Neuronal stem cell (in vitro differentiated cells): ENCODE measurements around the gene IFNLR1.
A peak's percentile ranks its signal among the peaks of the same experiment; 100 is the strongest.

ENCODE experiments used
- DNase-seq: peaks from one replicate; pipeline ENCODE4 v3.0.0-alpha.2; 2013; ENCODE audit warnings: low spot score
- H2AFZ ChIP-seq: one replicate; pipeline ENCODE4 v1.6.1; 2013; ENCODE audit warnings: mild to moderate bottlenecking, low read length, inconsistent platforms
- H2AK5ac ChIP-seq: 2 replicates; pipeline ENCODE4 v1.6.1; 2013; ENCODE audit warnings: low read depth, mild to moderate bottlenecking, inconsistent platforms, low read length, moderate library complexity, mixed read lengths
- H2BK120ac ChIP-seq: 2 replicates; pipeline ENCODE4 v1.6.1; 2013; ENCODE audit warnings: low read depth, mild to moderate bottlenecking, inconsistent platforms, low read length, moderate library complexity, mixed read lengths
- H2BK12ac ChIP-seq: one replicate; pipeline ENCODE4 v1.6.1; 2013; ENCODE audit warnings: low read length, inconsistent platforms
- H2BK15ac ChIP-seq: 2 replicates; pipeline ENCODE4 v1.6.1; 2013; ENCODE audit warnings: mild to moderate bottlenecking, low read length, inconsistent platforms, mixed read lengths
- H2BK5ac ChIP-seq: one replicate; pipeline ENCODE4 v1.6.1; 2013; ENCODE audit warnings: inconsistent platforms, mild to moderate bottlenecking, low read length, moderate library complexity
- H3K14ac ChIP-seq: one replicate; pipeline ENCODE4 v1.6.1; 2013; ENCODE audit warnings: low read length, inconsistent platforms
- H3K18ac ChIP-seq: 2 replicates; pipeline ENCODE4 v1.6.1; 2013; ENCODE audit warnings: low read length, inconsistent platforms
- H3K23ac ChIP-seq: 2 replicates; pipeline ENCODE4 v1.6.1; 2013; ENCODE audit warnings: low read depth, mild to moderate bottlenecking, mixed read lengths, low read length, inconsistent platforms; ENCODE audit not compliant: poor library complexity
- H3K27ac ChIP-seq: replicated peaks from 3 replicates; pipeline ENCODE4 v1.5.1; 2013; ENCODE audit warnings: low read length, inconsistent platforms
- H3K27me3 ChIP-seq, 3 experiments: 2 replicates each; pipeline ENCODE4 v1.6.1; 2013; ENCODE audit warnings: low read length in 3 of 3, mild to moderate bottlenecking in 2 of 3, inconsistent platforms in 1 of 3, low read depth in 1 of 3, mixed read lengths in 1 of 3, moderate library complexity in 1 of 3; ENCODE audit not compliant: control insufficient read depth in 3 of 3, insufficient read depth in 3 of 3
- H3K36me3 ChIP-seq, 2 donors: replicated peaks in 1 of 2; 2 replicates each; pipeline ENCODE4 v1.6.1; 2013; ENCODE audit warnings: low read length in 2 of 2; ENCODE audit not compliant: control insufficient read depth in 2 of 2, insufficient read depth in 2 of 2
- H3K4ac ChIP-seq: 2 replicates; pipeline ENCODE4 v1.6.1; 2013; ENCODE audit warnings: inconsistent platforms, mild to moderate bottlenecking, low read length, moderate library complexity
- H3K4me1 ChIP-seq, 2 donors: 1 replicate in 1 of 2; 2 replicates in 1 of 2; pipeline ENCODE4 v1.6.1; 2013; ENCODE audit warnings: low read length in 2 of 2, low read depth in 1 of 2; ENCODE audit not compliant: control insufficient read depth in 2 of 2, insufficient read depth in 1 of 2
- H3K4me2 ChIP-seq: one replicate; pipeline ENCODE4 v1.6.1; 2013; ENCODE audit warnings: mild to moderate bottlenecking, low read length, inconsistent platforms; ENCODE audit not compliant: insufficient read depth, poor library complexity, severe bottlenecking
- H3K4me3 ChIP-seq, 2 donors: 2 replicates each; pipeline ENCODE4 v1.5.1; 2013; ENCODE audit warnings: low read length in 2 of 2, mild to moderate bottlenecking in 2 of 2, inconsistent platforms in 1 of 2, moderate library complexity in 1 of 2
- H3K79me1 ChIP-seq: one replicate; pipeline ENCODE4 v1.6.1; 2013; ENCODE audit warnings: low read depth, mild to moderate bottlenecking, inconsistent platforms, low read length, moderate library complexity
- H3K9ac ChIP-seq: one replicate; pipeline ENCODE4 v1.6.1; 2013; ENCODE audit warnings: mild to moderate bottlenecking, low read depth, low read length, inconsistent platforms; ENCODE audit not compliant: poor library complexity
- H3K9me3 ChIP-seq, 2 donors: replicated peaks in 1 of 2; 2 replicates each; pipeline versions ENCODE3 to v1.6.1; 2013; ENCODE audit warnings: low read length in 2 of 2, mild to moderate bottlenecking in 2 of 2, inconsistent platforms in 1 of 2, low read depth in 1 of 2, mixed read lengths in 1 of 2, moderate library complexity in 1 of 2; ENCODE audit not compliant: control insufficient read depth in 2 of 2, insufficient read depth in 1 of 2
- H4K8ac ChIP-seq: one replicate; pipeline ENCODE4 v1.6.1; 2013; ENCODE audit warnings: low read depth, mild to moderate bottlenecking, inconsistent platforms, low read length, moderate library complexity
- H4K91ac ChIP-seq: one replicate; pipeline ENCODE4 v1.6.1; 2013; ENCODE audit warnings: low read length, low read depth, mild to moderate bottlenecking, inconsistent platforms; ENCODE audit not compliant: poor library complexity
- WGBS, 2 donors: extraction: QIAGEN DNeasy Blood & Tissue Kit; methylation state at CpG; one replicate each; pipeline ENCODE4 v1.1.7; 2013; ENCODE audit warnings: missing lambda C conversion rate in 2 of 2, mixed read lengths in 1 of 2; ENCODE audit not compliant: insufficient read length in 2 of 2, insufficient replicate concordance in 1 of 2; ENCODE audit errors: extremely low coverage in 2 of 2; 5-methylcytosine and 5-hydroxymethylcytosine counted together

The IFNLR1 gene

GRCh38 chr1:24186031-24186710 lies 918 bp downstream of the IFNLR1 start:
- H3K9me3 ChIP-seq: no peaks in the 10 kb centered on the region
- no peak overlapping the region for H3K9ac ChIP-seq
- no peak overlapping the region for H4K91ac ChIP-seq
- no peak for DNase-seq
- no peak overlapping the region for H2BK5ac ChIP-seq
- no peak overlapping the region for H3K4me3 ChIP-seq
- peaks cover 6 to 54% (median 23%) of the 10 kb centered on the region in 3 experiments for H3K27me3 ChIP-seq
- H4K8ac ChIP-seq: no peak overlapping the region
- H3K14ac ChIP-seq: no peak overlapping the region
- H2BK12ac ChIP-seq: no peak overlapping the region
- no peaks in the 10 kb centered on the region for H3K79me1 ChIP-seq
- H3K27ac ChIP-seq: no peak overlapping the region
- no peak overlapping the region for H2AFZ ChIP-seq
- no peak overlapping the region for H3K18ac ChIP-seq
- H3K23ac ChIP-seq: no peak overlapping the region
- no peak overlapping the region for H3K4me2 ChIP-seq
- H3K4me1 ChIP-seq: peaks cover 0 to 6% of the 10 kb centered on the region in 2 donors
- peak overlapping the region; percentile 37 for H2AK5ac ChIP-seq
- no peak overlapping the region for H2BK15ac ChIP-seq
- H3K36me3 ChIP-seq: no peaks in the 10 kb centered on the region
- no peak overlapping the region for H2BK120ac ChIP-seq
- H3K4ac ChIP-seq: no peak overlapping the region
- WGBS, 2 donors: no CpG with 5 or more reads among the region's 13 CpGs

GRCh38 chr1:24185076-24185475 lies 2.0 kb downstream of the IFNLR1 start:
- H3K9ac ChIP-seq: no peak overlapping the region
- no CpG with 5 or more reads among the region's 4 CpGs for WGBS, 2 donors
- no peak overlapping the region for H2BK5ac ChIP-seq

GRCh38 chr1:24182061-24182460 lies 5.0 kb downstream of the IFNLR1 start:
- no CpG with 5 or more reads among the region's 6 CpGs for WGBS, 2 donors
- H3K4me3 ChIP-seq: no peak overlapping the region
- no peak overlapping the region for H3K9ac ChIP-seq
- H3K4ac ChIP-seq: no peak overlapping the region
- H3K14ac ChIP-seq: no peak overlapping the region
- no peak overlapping the region for H2AK5ac ChIP-seq
- no peak overlapping the region for H2BK15ac ChIP-seq
- H3K23ac ChIP-seq: no peak overlapping the region
- H3K79me1 ChIP-seq: no peaks in the 10 kb centered on the region
- no peak overlapping the region for H2AFZ ChIP-seq
- no peak overlapping the region for H3K4me2 ChIP-seq
- H2BK120ac ChIP-seq: no peak overlapping the region
- H3K27ac ChIP-seq: no peak overlapping the region
- peaks cover 0 to 1% of the 10 kb centered on the region in 2 donors for H3K4me1 ChIP-seq
- H3K27me3 ChIP-seq: peaks cover 0 to 22% (median 15%) of the 10 kb centered on the region in 3 experiments
- no peak overlapping the region for H4K8ac ChIP-seq
- no peaks in the 10 kb centered on the region for H3K9me3 ChIP-seq
- no peak overlapping the region for H4K91ac ChIP-seq
- no peak for DNase-seq
- H3K18ac ChIP-seq: no peak overlapping the region
- no peaks in the 10 kb centered on the region for H3K36me3 ChIP-seq
- no peak overlapping the region for H2BK5ac ChIP-seq
- no peak overlapping the region for H2BK12ac ChIP-seq

More at GRCh38 chr1:24185076-24185475, 2.0 kb downstream of the IFNLR1 start:
- Histone ChIP-seq H2BK120ac (no peak overlapping the region), H2BK15ac (no peak overlapping the region), H3K4ac (no peak overlapping the region), H3K36me3 (no peaks in the 10 kb centered on the region), H3K27me3 (peaks cover 6 to 47% (median 23%) of the 10 kb centered on the region in 3 experiments), H4K8ac (no peak overlapping the region), H2AFZ (no peak overlapping the region), H2BK12ac (no peak overlapping the region), H3K4me1 (peaks cover 0 to 6% of the 10 kb centered on the region in 2 donors), H3K79me1 (no peaks in the 10 kb centered on the region), H3K27ac (no peak overlapping the region), H2AK5ac (no peak overlapping the region), H3K23ac (no peak overlapping the region), H3K4me3 (no peak overlapping the region), H3K18ac (no peak overlapping the region), H3K9me3 (no peaks in the 10 kb centered on the region), H3K14ac (no peak overlapping the region), H3K4me2 (no peak overlapping the region), H4K91ac (no peak overlapping the region)
- DNase-seq: no peak

GRCh38 chr1:24181619-24182018 lies 5.5 kb downstream of the IFNLR1 start:
- no peak overlapping the region for H3K18ac ChIP-seq

More at GRCh38 chr1:24181619-24182018, 5.5 kb downstream of the IFNLR1 start:
- no peaks in the 10 kb centered on the region for H3K36me3 ChIP-seq
- DNase-seq: no peak
- H2AK5ac ChIP-seq: no peak overlapping the region
- H3K9me3 ChIP-seq: no peaks in the 10 kb centered on the region
- H3K4me2 ChIP-seq: no peak overlapping the region
- H3K4me1 ChIP-seq: peaks cover 0 to 1% of the 10 kb centered on the region in 2 donors
- peaks cover 0 to 18% (median 11%) of the 10 kb centered on the region in 3 experiments for H3K27me3 ChIP-seq
- no peak overlapping the region for H4K8ac ChIP-seq
- no peak overlapping the region for H3K14ac ChIP-seq
- H2AFZ ChIP-seq: no peak overlapping the region
- no peak overlapping the region for H2BK5ac ChIP-seq
- H3K4me3 ChIP-seq: no peak overlapping the region
- no peak overlapping the region for H2BK12ac ChIP-seq
- no peak overlapping the region for H4K91ac ChIP-seq
- no peak overlapping the region for H2BK15ac ChIP-seq
- no peak overlapping the region for H3K27ac ChIP-seq
- no peak overlapping the region for H3K23ac ChIP-seq
- WGBS, 2 donors: no CpG with 5 or more reads among the region's 5 CpGs
- H3K79me1 ChIP-seq: no peaks in the 10 kb centered on the region
- H3K4ac ChIP-seq: no peak overlapping the region
- no peak overlapping the region for H3K9ac ChIP-seq
- H2BK120ac ChIP-seq: no peak overlapping the region
